ENCODE measurements around the gene ERICH4. TPM values are rescaled to one million over a fixed set of nuclear protein-coding genes. Genes with fewer than 3 reads are reported as not detected.

The ERICH4 gene
- polyA plus RNA-seq, 2 of the 4 experiments (the other 2 are of a cell fraction): 0.26 TPM; not detected in 1

GRCh38 chr19:41449079-41449864, 6.3 kb downstream of the ERICH4 start:
- Histone ChIP-seq H3K9me3 (0 out of 3 replicates have a peak, but pooled peaks cover 4% of the 10 kb centered on the region), H3K27ac (peak overlapping the region in 1 of 2 experiments; percentile 5; a peak in 1 of 6 replicates), H3K4me2 (peak overlapping the region; percentile 78), H3K4me1 (0 out of 3 replicates have a peak, but pooled peaks cover 3% of the 10 kb centered on the region), H3K4me3 (peak overlapping the region; percentile 26)
- POLR2A ChIA-PET: interaction anchor here (0.6 to 3.4 kb wide), 5 partner anchors 10 to 839 kb away, joined by 4 to 37 read pairs (median 6); partner anchors contain the start of gene DMAC2
- 5% methylated on average over 22 of the region's 22 CpGs for WGBS (ENCODE audit: missing lambda C conversion rate)
- TF ChIP-seq SMC3 (IDR thresholded peaks at IDR 0.05) (peak; percentile 100), CHD2 (IDR thresholded peaks at IDR 0.05; ENCODE audit: low read length, partially characterized antibody) (peak; percentile 10), ZFP36 (IDR thresholded peaks at IDR 0.05; ENCODE audit: borderline replicate concordance, partially characterized antibody) (peak; percentile 4), REST (IDR thresholded peaks at IDR 0.05) (no peak), RAD21 (conservative IDR thresholded peaks at IDR 0.05 in 1 of 2, IDR thresholded peaks at IDR 0.05 in 1 of 2) (peak; percentile 99 to 100), HOXB5 (CRISPR knock-in tag; IDR thresholded peaks at IDR 0.05) (no peak), CTCF (IDR thresholded peaks at IDR 0.05) (peak; percentile 100), MYC (IDR thresholded peaks at IDR 0.05; ENCODE audit: borderline replicate concordance, low read length) (0 out of 2 replicates have a peak, but pooled peaks have one; percentile 36), MAX (IDR thresholded peaks at IDR 0.05) (peak; percentile 69; the same call in 1 of the 2 replicates), EHF (CRISPR knock-in tag; IDR thresholded peaks at IDR 0.05) (no peak)
- peak; percentile 84 to 98 for DNase-seq (ENCODE audit: low read depth in 1 of 2, low spot score in 1 of 2)
- CTCF ChIA-PET: interaction anchor here (0.5 to 15.6 kb wide), 77 partner anchors 7 to 1479 kb away, joined by 3 to 1358 read pairs (median 4); partner anchors contain the start of genes B3GNT8, B9D2, CEACAM21 and CEACAM7
- peak; percentile 89 to 97 for ATAC-seq
- FAIRE-seq: peak; percentile 98

GRCh38 chr19:41449865-41450178, 6.9 kb downstream of the ERICH4 start:
- ATAC-seq: peak; percentile 37 to 53
- ChIA-PET CTCF (interaction anchor here (0.5 to 15.6 kb wide), 48 partner anchors 7 to 846 kb away, joined by 3 to 1358 read pairs (median 7); partner anchors contain the start of genes CEACAM21, DMAC2 and TGFB1), POLR2A (interaction anchor here (0.6 to 3.4 kb wide), 3 partner anchors 10 to 181 kb away, joined by 5 to 37 read pairs (median 9); partner anchors contain the start of gene DMAC2)
- WGBS (ENCODE audit: missing lambda C conversion rate): 46% methylated on average over 3 of the region's 3 CpGs
- no peak for FAIRE-seq
- Histone ChIP-seq H3K27ac (no peak overlapping the region), H3K4me3 (no peak overlapping the region), H3K9me3 (0 out of 3 replicates have a peak, but pooled peaks cover 4% of the 10 kb centered on the region), H3K4me2 (no peak overlapping the region; the same call in 2 of the 3 replicates), H3K4me1 (0 out of 3 replicates have a peak, but pooled peaks cover 3% of the 10 kb centered on the region)
- TF ChIP-seq MAFK (IDR thresholded peaks at IDR 0.05; ENCODE audit: partially characterized antibody) (no peak), TFCP2L1 (CRISPR knock-in tag; IDR thresholded peaks at IDR 0.05) (no peak), FOSB (CRISPR knock-in tag; IDR thresholded peaks at IDR 0.05) (no peak), CHD4 (IDR thresholded peaks at IDR 0.05; ENCODE audit: borderline replicate concordance) (no peak), CTCF (IDR thresholded peaks at IDR 0.05) (no peak), RAD21 (conservative IDR thresholded peaks at IDR 0.05 in 1 of 2, IDR thresholded peaks at IDR 0.05 in 1 of 2) (no peak), GATA3 (IDR thresholded peaks at IDR 0.05; ENCODE audit: borderline replicate concordance) (no peak)
- DNase-seq (ENCODE audit: low read depth in 1 of 2, low spot score in 1 of 2): no peak
